Endothelial cell of umbilical vein (primary cell): Measurements from ENCODE around the gene MAPKAP1. TPM values are rescaled to one million over a fixed set of nuclear protein-coding genes. Genes with fewer than 3 reads are reported as not detected.

ENCODE experiments used
- BruUV-seq: library from RNA; stranded (reverse); fragments of 400-500 nt; replicated peaks from 2 replicates; lab custom pipeline; 2021; lab: Mats Ljungman, UMichigan
- CTCF ChIA-PET: fragments of 300-600, 350-600 bp; sonication (Branson Sonifier 250); formaldehyde crosslinking; loops from one replicate; lab custom pipeline; 2021; ENCODE audit warnings: antibody characterized with exemption, inconsistent platforms; lab: Charles Lee
- POLR2A ChIA-PET: fragments of 300-600, 350-600 bp; sonication (Branson Sonifier 250); formaldehyde crosslinking; loops from one replicate; lab custom pipeline; 2021; ENCODE audit warnings: antibody characterized with exemption, inconsistent platforms; lab: Charles Lee
- DNase-seq: peaks from one replicate; pipeline ENCODE4 v3.0.0-alpha.2; 2011; ENCODE audit warnings: low read depth, low spot score
- FAIRE-seq: peaks from 2 replicates; lab custom pipeline; 2011; peaks lifted over from hg19 to GRCh38; lab: Jason Lieb, UNC
- H2AFZ ChIP-seq: 2 replicates; pipeline ENCODE4 v1.6.0; 2012; ENCODE audit warnings: low read depth, low read length, control low read depth, inconsistent platforms
- H3K27ac ChIP-seq: 2 replicates; pipeline ENCODE4 v1.5.1; 2011; ENCODE audit warnings: low read depth, mild to moderate bottlenecking, control low read depth, low read length, moderate library complexity; ENCODE audit not compliant: insufficient read depth
- H3K27me3 ChIP-seq, 2 experiments: 2 replicates each; pipeline versions ENCODE4 v1.6.0 to v1.6.1; 2011; ENCODE audit warnings: low read length in 2 of 2, mixed read lengths in 1 of 2; ENCODE audit not compliant: control insufficient read depth in 2 of 2, insufficient read depth in 2 of 2
- H3K36me3 ChIP-seq, 2 experiments: 2 replicates in 1 of 2; 3 replicates in 1 of 2; pipeline ENCODE4 v1.5.1; 2011; ENCODE audit warnings: low read length in 2 of 2, mild to moderate bottlenecking in 1 of 2, moderate library complexity in 1 of 2; ENCODE audit not compliant: control insufficient read depth in 2 of 2, insufficient read depth in 2 of 2; ENCODE audit errors: extremely low read depth in 1 of 2
- H3K4me1 ChIP-seq: 3 replicates; pipeline ENCODE4 v1.5.1; 2011; ENCODE audit warnings: mild to moderate bottlenecking, low read length; ENCODE audit not compliant: control insufficient read depth, insufficient read depth; ENCODE audit errors: extremely low read depth
- H3K4me2 ChIP-seq: 2 replicates; pipeline ENCODE4 v1.6.1; 2011; ENCODE audit warnings: low read length, control low read depth, mixed read lengths; ENCODE audit not compliant: insufficient read depth
- H3K4me3 ChIP-seq, 3 experiments: fragments of 200-600 bp in 1 of 3; sonication (generic), shearing (Covaris generic) in 1 of 3; replicated peaks in 1 of 3; 2 replicates each; pipeline ENCODE4 v1.5.1; 2011 to 2016; ENCODE audit warnings: control low read depth in 3 of 3, low read length in 3 of 3, mild to moderate bottlenecking in 2 of 3, inconsistent platforms in 1 of 3, low read depth in 1 of 3, moderate library complexity in 1 of 3; ENCODE audit not compliant: insufficient read depth in 1 of 3
- H3K79me2 ChIP-seq: 2 replicates; pipeline ENCODE4 v1.6.0; 2012; ENCODE audit warnings: low read length, inconsistent platforms; ENCODE audit not compliant: control insufficient read depth, insufficient read depth
- H3K9ac ChIP-seq: replicated peaks from 2 replicates; pipeline ENCODE3; 2011; ENCODE audit warnings: low read length, control low read depth; ENCODE audit not compliant: insufficient read depth; ENCODE audit errors: extremely low read depth
- H3K9me1 ChIP-seq: replicated peaks from 3 replicates; pipeline ENCODE4 v1.6.0; 2011; ENCODE audit warnings: mild to moderate bottlenecking, low read length; ENCODE audit not compliant: control insufficient read depth, insufficient read depth; ENCODE audit errors: extremely low read depth
- H3K9me3 ChIP-seq: replicated peaks from 2 replicates; pipeline ENCODE4 v1.5.1; 2012; ENCODE audit warnings: low read length, inconsistent platforms; ENCODE audit not compliant: control insufficient read depth, insufficient read depth
- H4K20me1 ChIP-seq: replicated peaks from 2 replicates; pipeline ENCODE3; 2011; ENCODE audit warnings: mild to moderate bottlenecking, low read length; ENCODE audit not compliant: control insufficient read depth, insufficient read depth; ENCODE audit errors: extremely low read depth
- CTCF ChIP-seq, 2 donors: IDR thresholded peaks; 1 replicate in 1 of 2; 2 replicates in 1 of 2; pipeline ENCODE4 v1.5.1; 2011; ENCODE audit warnings: low read length in 2 of 2, mild to moderate bottlenecking in 2 of 2, moderate library complexity in 2 of 2, control low read depth in 1 of 2, inconsistent platforms in 1 of 2, low read depth in 1 of 2; ENCODE audit not compliant: insufficient read depth in 1 of 2; ENCODE audit errors: extremely low read depth in 1 of 2
- EZH2 ChIP-seq: IDR thresholded peaks from 2 replicates; pipeline ENCODE4 v1.6.1; 2012; ENCODE audit warnings: borderline replicate concordance, low read depth, mild to moderate bottlenecking, moderate library complexity, low read length, inconsistent platforms; ENCODE audit not compliant: severe bottlenecking
- FOS ChIP-seq: IDR thresholded peaks from 2 replicates; pipeline ENCODE4 v1.6.1; 2011; ENCODE audit warnings: mild to moderate bottlenecking, low read length, moderate library complexity, borderline replicate concordance; ENCODE audit not compliant: insufficient read depth
- GATA2 ChIP-seq: IDR thresholded peaks from 2 replicates; pipeline ENCODE4 v1.7.0; 2011; ENCODE audit warnings: low read depth, mild to moderate bottlenecking, moderate library complexity, mixed read lengths, low read length; ENCODE audit not compliant: insufficient read length, insufficient read depth
- JUN ChIP-seq: IDR thresholded peaks from 2 replicates; pipeline ENCODE4 v1.6.1; 2011; ENCODE audit warnings: borderline replicate concordance, low read depth; ENCODE audit not compliant: insufficient read length, insufficient read depth
- MAX ChIP-seq: IDR thresholded peaks from 2 replicates; pipeline ENCODE4 v1.6.1; 2011; ENCODE audit not compliant: insufficient read depth, insufficient read length
- MYC ChIP-seq: IDR thresholded peaks from one replicate; pipeline ENCODE4 v1.6.1; 2011; ENCODE audit warnings: mild to moderate bottlenecking, low read depth, low read length
- POLR2A ChIP-seq: IDR thresholded peaks from 2 replicates; pipeline ENCODE4 v1.6.1; 2012; ENCODE audit warnings: low read depth, mild to moderate bottlenecking, control low read depth, low read length
- POLR2AphosphoS5 ChIP-seq: IDR thresholded peaks from 2 replicates; pipeline ENCODE4 v1.6.1; 2012; ENCODE audit warnings: low read depth, mild to moderate bottlenecking, control low read depth, low read length, moderate library complexity; ENCODE audit not compliant: insufficient read depth
- dilution Hi-C: fragments of 300-500 bp; cut with MboI; formaldehyde crosslinking; loops from one replicate; pipeline ENCODE4 v1.15.0; 2019; ENCODE audit warnings: low sequenced_read_pairs; ENCODE audit not compliant: extremely low pct_ligation_motif_present
- intact Hi-C: fragments of 100-400 bp; cut with micrococcal nuclease; formaldehyde crosslinking; loops from one replicate; pipeline ENCODE4 v1.10.0; 2022
- polyA plus RNA-seq, 4 experiments: library from polyadenylated mRNA; depleted of rRNA in 3 of 4; stranded (reverse) in 3 of 4; unstranded in 1 of 4; fragments of >200 nt; gene quantifications; 2 replicates each; pipeline versions ENCODE4 v1.2.1 to v1.2.3, GENCODE V29; 2011 to 2012; ENCODE audit warnings: missing spikeins in 1 of 4
- total RNA-seq: library from RNA; stranded (reverse); gene quantifications from 2 replicates; pipeline ENCODE4 v1.2.3, GENCODE V29; 2021

The MAPKAP1 gene
- total and polyA plus RNA-seq, 2 donors (not counting 3 experiments of a cell fraction or from before 2014, with no cell fraction given) = 61.9 to 99.1 TPM

- no peak overlapping the region for H3K9ac ChIP-seq
- no peaks in the 10 kb centered on the region for H3K9me3 ChIP-seq
- intact Hi-C loops = loop anchor here (5.0 to 10.0 kb wide), 3 partner anchors 341 to 1086 kb away; partner anchors contain the start of gene PBX3
- no peak for DNase-seq
- dilution Hi-C loops = no loop called here
- no peaks in the 10 kb centered on the region for H3K27me3 ChIP-seq
- no peak overlapping the region for H2AFZ ChIP-seq
- H3K36me3 ChIP-seq = no peaks in the 10 kb centered on the region
- no TSS peak for BruUV-seq
- ChIA-PET CTCF (interaction anchor here (0.7 to 0.8 kb wide), 2 partner anchors 11 to 993 kb away, joined by 3 read pairs; no protein-coding TSS in a partner anchor), POLR2A (no interaction called here)
- peaks cover 3% of the 10 kb centered on the region for H3K4me1 ChIP-seq
- H3K79me2 ChIP-seq = no peaks in the 10 kb centered on the region
- H3K9me1 ChIP-seq = no peaks in the 10 kb centered on the region
- H4K20me1 ChIP-seq = no peaks in the 10 kb centered on the region
- no peak overlapping the region for H3K4me2 ChIP-seq
- H3K4me3 ChIP-seq = no peak overlapping the region
- no peak overlapping the region for H3K27ac ChIP-seq
- TF ChIP-seq POLR2AphosphoS5 = no peak
- TF ChIP-seq POLR2A = no peak
- TF ChIP-seq EZH2 = no peak
- no peak for TF ChIP-seq MAX
- TF ChIP-seq GATA2 = no peak
- TF ChIP-seq CTCF (IDR thresholded peaks at IDR 0.05; ENCODE audit: extremely low read depth in 1 of 2, insufficient read depth in 1 of 2, low read depth in 1 of 2, low read length in 2 of 2) = no peak
- TF ChIP-seq JUN = no peak
- TF ChIP-seq FOS = no peak
- TF ChIP-seq MYC = no peak
- no peak for FAIRE-seq
These were observed 300.8 kb downstream of the MAPKAP1 start for GRCh38 chr9:125405938-125406809.
